ENCODE results near the gene THSD4. TPM values are rescaled to one million over a fixed set of nuclear protein-coding genes. Genes with fewer than 3 reads are reported as not detected.
A peak's percentile ranks its signal among the peaks of the same experiment; 100 is the strongest.

THSD4 gene
- total RNA-seq, 6 experiments from 2014 or later = 5.2 to 21.8 (median 13.7) TPM

GRCh38 chr15:71302861-71303410 is 187.7 kb downstream of the THSD4 start:
- Histone ChIP-seq H3K27ac (no peak overlapping the region), H3K9me3 (no peaks in the 10 kb centered on the region), H3K36me3 (no peaks in the 10 kb centered on the region), H3K4me1 (no peaks in the 10 kb centered on the region), H3K27me3 (no peaks in the 10 kb centered on the region), H3K4me3 (no peak overlapping the region)
- no CpG with 5 or more reads among the region's 6 CpGs for WGBS (ENCODE audit: insufficient coverage, low coverage, low lambda C conversion rate, missing lambda C conversion rate)
- DNase-seq (no peak), ATAC-seq (no peak)
- no peak for TF ChIP-seq CTCF (IDR thresholded peaks at IDR 0.05)
- no peak for TF ChIP-seq POLR2A (IDR thresholded peaks at IDR 0.05)
- intact Hi-C loops (cut with DNase I) = no loop called here

GRCh38 chr15:71303977-71304376 is 188.7 kb downstream of the THSD4 start:
- peak in 1 of 4 donors; percentile 17 for ATAC-seq
- TF ChIP-seq POLR2A (IDR thresholded peaks at IDR 0.05) = no peak
- no peak for TF ChIP-seq CTCF (IDR thresholded peaks at IDR 0.05)
- DNase-seq = no peak
- Histone ChIP-seq H3K4me3 (no peak overlapping the region), H3K9me3 (no peaks in the 10 kb centered on the region), H3K27me3 (no peaks in the 10 kb centered on the region), H3K27ac (no peak overlapping the region), H3K36me3 (no peaks in the 10 kb centered on the region), H3K4me1 (no peaks in the 10 kb centered on the region)
- intact Hi-C loops (cut with DNase I) = no loop called here
- WGBS (ENCODE audit: insufficient coverage, low coverage, low lambda C conversion rate, missing lambda C conversion rate) = 80% methylated on average over 1 of the region's 2 CpGs

GRCh38 chr15:71304681-71305080 is 189.4 kb downstream of the THSD4 start:
- no peak for ATAC-seq
- Histone ChIP-seq H3K4me1 (no peaks in the 10 kb centered on the region), H3K9me3 (no peaks in the 10 kb centered on the region), H3K27ac (no peak overlapping the region), H3K4me3 (no peak overlapping the region), H3K36me3 (no peaks in the 10 kb centered on the region), H3K27me3 (no peaks in the 10 kb centered on the region)
- intact Hi-C loops (cut with DNase I) = no loop called here
- TF ChIP-seq POLR2A (IDR thresholded peaks at IDR 0.05) = no peak
- TF ChIP-seq CTCF (IDR thresholded peaks at IDR 0.05) = no peak
- WGBS (ENCODE audit: insufficient coverage, low coverage, low lambda C conversion rate, missing lambda C conversion rate) = 75% methylated on average over 4 of the region's 4 CpGs
- no peak for DNase-seq

- DNase-seq (no peak), ATAC-seq (no peak)
- Histone ChIP-seq H3K4me3 (no peak overlapping the region), H3K4me1 (no peaks in the 10 kb centered on the region), H3K27me3 (no peaks in the 10 kb centered on the region), H3K36me3 (no peaks in the 10 kb centered on the region), H3K9me3 (no peaks in the 10 kb centered on the region), H3K27ac (no peak overlapping the region)
- intact Hi-C loops (cut with DNase I) = no loop called here
- TF ChIP-seq CTCF (IDR thresholded peaks at IDR 0.05) = no peak
- TF ChIP-seq POLR2A (IDR thresholded peaks at IDR 0.05) = no peak
These were observed 191.3 kb downstream of the THSD4 start for GRCh38 chr15:71306538-71306937.

- TF ChIP-seq CTCF (IDR thresholded peaks at IDR 0.05) (no peak), POLR2A (IDR thresholded peaks at IDR 0.05) (no peak)
- WGBS (ENCODE audit: insufficient coverage, low coverage, low lambda C conversion rate, missing lambda C conversion rate) = 71% methylated on average over 5 of the region's 8 CpGs
- intact Hi-C loops (cut with DNase I) = no loop called here
- no peak for DNase-seq
- Histone ChIP-seq H3K9me3 (no peaks in the 10 kb centered on the region), H3K27me3 (no peaks in the 10 kb centered on the region), H3K27ac (no peak overlapping the region), H3K4me3 (no peak overlapping the region), H3K36me3 (no peaks in the 10 kb centered on the region), H3K4me1 (peaks cover 0 to 14% (median 6%) of the 10 kb centered on the region in 4 donors)
- ATAC-seq = peak in 1 of 4 donors; percentile 22
These were observed 197.0 kb downstream of the THSD4 start for GRCh38 chr15:71312194-71312708.
